OCI-LY3 (cell line): Measurements from ENCODE around the gene SH3RF3.

ENCODE experiments used
- EZH2phosphoT487 ChIP-seq: fragments of 200-600 bp; shearing (Covaris generic); IDR thresholded peaks from 2 replicates; pipeline ENCODE4 v1.6.1; 2018; ENCODE audit warnings: antibody characterized with exemption, mixed run types, low read depth
- TF ChIP-seq, protein P1 (sequence below): fragments of 200-600, 300-600 bp; sonication (generic); IDR thresholded peaks from 2 replicates; pipeline ENCODE4 v1.5.1; 2014; ENCODE audit warnings: antibody characterized with exemption, low read length, low read depth

DNA sequence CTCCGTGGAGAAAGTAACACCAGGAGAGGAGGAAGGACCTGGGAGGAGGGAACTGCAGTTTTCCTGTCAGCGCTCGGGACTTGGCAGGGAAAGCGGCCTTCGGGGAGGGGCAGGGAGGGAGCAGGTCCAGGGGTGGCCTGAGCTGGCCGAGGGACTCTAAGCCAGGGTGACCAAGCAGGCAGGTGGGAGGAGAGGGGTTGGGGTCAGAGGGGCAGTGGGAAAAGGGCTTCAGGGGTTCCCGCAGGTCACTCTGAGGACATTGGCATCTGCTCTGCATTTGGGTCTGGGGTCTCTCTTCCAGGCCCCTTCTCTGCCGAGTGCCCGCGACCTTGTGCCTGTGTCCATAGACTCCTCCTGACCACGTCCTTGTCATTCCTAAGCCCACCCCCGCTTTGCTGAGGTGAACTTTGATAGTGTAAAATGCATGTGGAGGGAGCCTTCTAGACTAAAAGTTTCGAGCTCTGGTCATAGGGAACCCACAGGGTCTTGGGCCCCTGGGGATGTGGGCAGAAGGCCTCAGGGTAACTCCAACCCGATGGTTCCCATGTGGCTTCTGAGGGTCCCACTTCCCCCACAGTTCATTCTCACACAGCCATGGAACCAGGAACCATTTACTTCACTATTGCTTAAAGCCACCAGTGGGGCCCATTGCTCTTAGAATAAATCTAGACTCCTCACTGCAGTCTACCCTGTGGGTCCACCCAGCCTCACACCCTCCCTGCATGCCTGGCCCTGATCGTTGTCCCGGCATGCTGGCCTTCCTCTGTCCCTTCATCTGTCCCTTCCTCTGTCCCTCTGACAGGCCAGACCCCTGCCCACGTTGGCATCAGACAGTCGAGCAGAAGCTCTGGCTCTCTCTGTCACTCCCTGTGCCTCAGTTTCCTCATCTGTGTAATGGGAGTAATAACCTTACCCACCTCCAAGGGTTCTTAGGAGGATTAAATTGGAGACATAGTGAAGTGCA lies 255.6 kb downstream of the SH3RF3 start:
- TF ChIP-seq, protein P1, sequence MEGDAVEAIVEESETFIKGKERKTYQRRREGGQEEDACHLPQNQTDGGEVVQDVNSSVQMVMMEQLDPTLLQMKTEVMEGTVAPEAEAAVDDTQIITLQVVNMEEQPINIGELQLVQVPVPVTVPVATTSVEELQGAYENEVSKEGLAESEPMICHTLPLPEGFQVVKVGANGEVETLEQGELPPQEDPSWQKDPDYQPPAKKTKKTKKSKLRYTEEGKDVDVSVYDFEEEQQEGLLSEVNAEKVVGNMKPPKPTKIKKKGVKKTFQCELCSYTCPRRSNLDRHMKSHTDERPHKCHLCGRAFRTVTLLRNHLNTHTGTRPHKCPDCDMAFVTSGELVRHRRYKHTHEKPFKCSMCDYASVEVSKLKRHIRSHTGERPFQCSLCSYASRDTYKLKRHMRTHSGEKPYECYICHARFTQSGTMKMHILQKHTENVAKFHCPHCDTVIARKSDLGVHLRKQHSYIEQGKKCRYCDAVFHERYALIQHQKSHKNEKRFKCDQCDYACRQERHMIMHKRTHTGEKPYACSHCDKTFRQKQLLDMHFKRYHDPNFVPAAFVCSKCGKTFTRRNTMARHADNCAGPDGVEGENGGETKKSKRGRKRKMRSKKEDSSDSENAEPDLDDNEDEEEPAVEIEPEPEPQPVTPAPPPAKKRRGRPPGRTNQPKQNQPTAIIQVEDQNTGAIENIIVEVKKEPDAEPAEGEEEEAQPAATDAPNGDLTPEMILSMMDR, result no peak
- no peak for TF ChIP-seq EZH2phosphoT487
